ENCODE results near the gene TGIF1. TPM values are rescaled to one million over a fixed set of nuclear protein-coding genes. Genes with fewer than 3 reads are reported as not detected.

TGIF1 gene
- total and polyA plus RNA-seq, 10 donors, result 25.3 to 64.5 (median 35.9) TPM

- Histone ChIP-seq H3K4me1 (no peaks in the 10 kb centered on the region), H3K4me3 (no peak overlapping the region), H3K27ac (no peak overlapping the region), H3K27me3 (replicated peaks in 1 of 7) (no peaks in the 10 kb centered on the region), H3K36me3 (no peaks in the 10 kb centered on the region), H3K9me3 (no peaks in the 10 kb centered on the region)
- intact Hi-C loops (cut with DNase I; ENCODE audit: low total_unique reads), result no loop called here
- DNase-seq, result no peak
- WGBS, 5 donors, result 54 to 60% (median 57%) methylated on average over 5 of the region's 5 CpGs
- TF ChIP-seq CTCF (IDR thresholded peaks at IDR 0.05 in 8 of 11, conservative IDR thresholded peaks at IDR 0.05 in 3 of 11) (peak in 5 of 11 experiments; percentile 18 to 47 (median 32)), POLR2A (IDR thresholded peaks at IDR 0.05) (no peak)
Measured at GRCh38 chr18:3481696-3482210, 31.8 kb downstream of the TGIF1 start.

DNA sequence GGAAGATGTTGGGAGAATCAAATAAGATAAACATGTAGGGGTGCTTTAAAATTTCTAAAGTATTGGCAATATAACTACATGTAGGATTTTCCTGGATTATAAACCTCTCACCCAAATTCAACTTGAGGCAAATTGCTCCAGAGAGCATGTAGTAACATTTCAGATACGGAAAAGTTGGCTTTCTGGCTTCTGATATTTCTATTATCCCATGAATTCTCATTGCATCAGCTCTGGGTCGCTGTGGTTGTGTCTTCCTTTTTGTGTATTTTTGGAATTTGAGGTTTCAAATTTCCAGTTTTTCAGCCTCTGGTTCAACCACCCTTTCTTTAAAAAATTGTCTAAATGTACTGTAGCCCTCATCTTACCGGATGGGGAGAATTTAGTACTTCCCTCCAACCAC lies 32.3 kb downstream of the TGIF1 start:
- 85 to 95% (median 89%) methylated on average over 3 of the region's 3 CpGs for WGBS, 5 donors
- no peaks in the 10 kb centered on the region for H3K36me3 ChIP-seq
- intact Hi-C loops (cut with DNase I; ENCODE audit: low total_unique reads), result no loop called here
- TF ChIP-seq CTCF (IDR thresholded peaks at IDR 0.05 in 8 of 11, conservative IDR thresholded peaks at IDR 0.05 in 3 of 11) (peak in 1 of 11 experiments; percentile 13), POLR2AphosphoS5 (IDR thresholded peaks at IDR 0.05) (no peak), POLR2A (IDR thresholded peaks at IDR 0.05) (no peak)
- no peaks in the 10 kb centered on the region for H3K9me3 ChIP-seq
- no peak overlapping the region for H3K27ac ChIP-seq
- H3K4me1 ChIP-seq, result no peaks in the 10 kb centered on the region
- no peak overlapping the region for H3K4me3 ChIP-seq
- no peaks in the 10 kb centered on the region for H3K27me3 ChIP-seq (replicated peaks in 1 of 7)
- DNase-seq, result no peak

GRCh38 chr18:3485153-3486149 lies 35.5 kb downstream of the TGIF1 start:
- TF ChIP-seq CTCF (IDR thresholded peaks at IDR 0.05 in 8 of 11, conservative IDR thresholded peaks at IDR 0.05 in 3 of 11) (no peak), POLR2A (IDR thresholded peaks at IDR 0.05) (no peak), POLR2AphosphoS5 (IDR thresholded peaks at IDR 0.05) (no peak)
- Histone ChIP-seq H3K9me3 (no peaks in the 10 kb centered on the region), H3K27me3 (replicated peaks in 1 of 7) (no peaks in the 10 kb centered on the region), H3K4me1 (no peaks in the 10 kb centered on the region), H3K4me3 (no peak overlapping the region), H3K36me3 (no peaks in the 10 kb centered on the region), H3K27ac (peak overlapping the region in 5 of 8 donors; percentile 1 to 68 (median 44))
- no peak for DNase-seq
- WGBS, 5 donors, result 75 to 81% (median 79%) methylated on average over 9 of the region's 9 CpGs
- intact Hi-C loops (cut with DNase I; ENCODE audit: low total_unique reads), result no loop called here

- Histone ChIP-seq H3K4me3 (no peak overlapping the region), H3K4me1 (no peaks in the 10 kb centered on the region), H3K36me3 (no peaks in the 10 kb centered on the region), H3K9me3 (no peaks in the 10 kb centered on the region), H3K27me3 (replicated peaks in 1 of 7) (no peaks in the 10 kb centered on the region), H3K27ac (peak overlapping the region in 5 of 8 donors; percentile 18 to 68 (median 44))
- peak; percentile 77 for DNase-seq
- intact Hi-C loops (cut with DNase I; ENCODE audit: low total_unique reads), result no loop called here
- no peak for TF ChIP-seq CTCF (IDR thresholded peaks at IDR 0.05 in 8 of 11, conservative IDR thresholded peaks at IDR 0.05 in 3 of 11)
- peak in 1 of 3 donors; percentile 15 for TF ChIP-seq POLR2A (IDR thresholded peaks at IDR 0.05)
- peak in 2 of 3 donors; percentile 77 to 78 for TF ChIP-seq POLR2AphosphoS5 (IDR thresholded peaks at IDR 0.05)
- 44 to 61% (median 53%) methylated on average over 7 of the region's 7 CpGs for WGBS, 5 donors
Measured at GRCh38 chr18:3486512-3486911, 36.5 kb downstream of the TGIF1 start.

Measured in spleen (tissue), 11 donors.